Glutamatergic neuron (in vitro differentiated cells): Measurements from ENCODE around the gene RHOT2. TPM values are rescaled to one million over a fixed set of nuclear protein-coding genes. Genes with fewer than 3 reads are reported as not detected.

Experiments
- DNase-seq: peaks from one replicate; pipeline ENCODE4 v3.0.0; 2022
- H3K27ac Mint-ChIP-seq: one replicate; pipeline ENCODE4 v1.8.0; 2020; ENCODE audit warnings: mild to moderate bottlenecking, mixed read lengths, inconsistent platforms; ENCODE audit not compliant: unreplicated experiment
- H3K27me3 Mint-ChIP-seq: one replicate; pipeline ENCODE4 v1.8.0; 2020; ENCODE audit warnings: mild to moderate bottlenecking, moderate library complexity, mixed read lengths, inconsistent platforms; ENCODE audit not compliant: unreplicated experiment
- H3K36me3 Mint-ChIP-seq: one replicate; pipeline ENCODE4 v1.8.0; 2020; ENCODE audit warnings: mild to moderate bottlenecking, mixed read lengths, inconsistent platforms; ENCODE audit not compliant: unreplicated experiment
- H3K4me1 Mint-ChIP-seq: one replicate; pipeline ENCODE4 v1.8.0; 2020; ENCODE audit warnings: mild to moderate bottlenecking, low read depth, mixed read lengths, inconsistent platforms; ENCODE audit not compliant: unreplicated experiment
- H3K4me3 Mint-ChIP-seq: one replicate; pipeline ENCODE4 v1.8.0; 2020; ENCODE audit warnings: mild to moderate bottlenecking, mixed read lengths, inconsistent platforms; ENCODE audit not compliant: unreplicated experiment
- H3K9me3 Mint-ChIP-seq: one replicate; pipeline ENCODE4 v1.8.0; 2020; ENCODE audit warnings: mild to moderate bottlenecking, moderate library complexity, mixed read lengths, inconsistent platforms; ENCODE audit not compliant: unreplicated experiment
- CTCF ChIP-seq: fragments of 200-600 bp; sonication (generic); IDR thresholded peaks from one replicate; pipeline ENCODE4 v1.5.0; 2021; ENCODE audit not compliant: partially characterized antibody, unreplicated experiment
- total RNA-seq: library from RNA; stranded (reverse); fragmentation: NEBNext Ultra II Directional; extraction: Animal tissue kit (Norgen Biotek cat#: 25700); gene quantifications from one replicate; pipeline ENCODE4 v1.2.1, GENCODE V29; 2021; ENCODE audit not compliant: unreplicated experiment

The RHOT2 gene
- total RNA-seq, 1 donor from 2014 or later: 208 TPM

DNA sequence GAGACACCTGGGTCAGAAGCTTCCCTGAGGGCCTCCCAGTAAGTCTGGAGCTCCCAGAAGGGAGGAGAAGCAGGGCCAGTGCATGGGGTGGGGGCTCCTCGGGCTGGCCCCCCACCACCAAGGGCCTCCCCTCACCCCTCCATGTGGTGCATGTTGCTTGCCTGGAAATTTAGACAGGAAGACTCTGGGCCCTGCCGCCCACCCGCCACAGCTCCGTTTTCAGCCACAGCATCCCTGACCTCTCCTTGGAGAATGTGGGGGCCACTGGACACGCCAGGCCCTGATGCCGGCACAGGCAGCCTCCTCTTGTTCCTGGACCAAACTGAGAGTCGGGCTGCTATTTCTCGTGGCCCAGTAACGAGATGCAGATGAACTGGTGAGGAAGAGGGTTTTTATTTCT, 29.1 kb upstream of the RHOT2 start:
- TF ChIP-seq CTCF: no peak
- no peak for DNase-seq
- peaks cover 8% of the 10 kb centered on the region for H3K9me3 Mint-ChIP-seq
- peak overlapping the region; percentile 15 for H3K4me3 Mint-ChIP-seq
- no peak overlapping the region for H3K27ac Mint-ChIP-seq
- H3K36me3 Mint-ChIP-seq: no peaks in the 10 kb centered on the region
- H3K27me3 Mint-ChIP-seq: peaks cover 9% of the 10 kb centered on the region
- peaks cover 2% of the 10 kb centered on the region for H3K4me1 Mint-ChIP-seq

- TF ChIP-seq CTCF: no peak
- H3K9me3 Mint-ChIP-seq: peaks cover 11% of the 10 kb centered on the region
- H3K4me1 Mint-ChIP-seq: peaks cover 2% of the 10 kb centered on the region
- peaks cover 7% of the 10 kb centered on the region for H3K27me3 Mint-ChIP-seq
- no peak for DNase-seq
- no peaks in the 10 kb centered on the region for H3K36me3 Mint-ChIP-seq
- no peak overlapping the region for H3K27ac Mint-ChIP-seq
- H3K4me3 Mint-ChIP-seq: peak overlapping the region; percentile 79
These were observed 27.3 kb upstream of the RHOT2 start for GRCh38 chr16:640614-641013.

GRCh38 chr16:641326-642188, 26.4 kb upstream of the RHOT2 start, which contains the start of gene MCRIP2:
Gene MCRIP2 (plus strand): TSS chr16:641828. CDS start chr16:641992, 164 bp downstream.
- TF ChIP-seq CTCF: no peak
- Mint-ChIP-seq H3K27me3 (peaks cover 3% of the 10 kb centered on the region), H3K9me3 (peaks cover 8% of the 10 kb centered on the region), H3K36me3 (no peaks in the 10 kb centered on the region), H3K27ac (no peak within 1 kb of the TSS), H3K4me3 (peak within 1 kb of the TSS; percentile 79), H3K4me1 (peaks cover 2% of the 10 kb centered on the region)
- DNase-seq: peak; percentile 90

DNA sequence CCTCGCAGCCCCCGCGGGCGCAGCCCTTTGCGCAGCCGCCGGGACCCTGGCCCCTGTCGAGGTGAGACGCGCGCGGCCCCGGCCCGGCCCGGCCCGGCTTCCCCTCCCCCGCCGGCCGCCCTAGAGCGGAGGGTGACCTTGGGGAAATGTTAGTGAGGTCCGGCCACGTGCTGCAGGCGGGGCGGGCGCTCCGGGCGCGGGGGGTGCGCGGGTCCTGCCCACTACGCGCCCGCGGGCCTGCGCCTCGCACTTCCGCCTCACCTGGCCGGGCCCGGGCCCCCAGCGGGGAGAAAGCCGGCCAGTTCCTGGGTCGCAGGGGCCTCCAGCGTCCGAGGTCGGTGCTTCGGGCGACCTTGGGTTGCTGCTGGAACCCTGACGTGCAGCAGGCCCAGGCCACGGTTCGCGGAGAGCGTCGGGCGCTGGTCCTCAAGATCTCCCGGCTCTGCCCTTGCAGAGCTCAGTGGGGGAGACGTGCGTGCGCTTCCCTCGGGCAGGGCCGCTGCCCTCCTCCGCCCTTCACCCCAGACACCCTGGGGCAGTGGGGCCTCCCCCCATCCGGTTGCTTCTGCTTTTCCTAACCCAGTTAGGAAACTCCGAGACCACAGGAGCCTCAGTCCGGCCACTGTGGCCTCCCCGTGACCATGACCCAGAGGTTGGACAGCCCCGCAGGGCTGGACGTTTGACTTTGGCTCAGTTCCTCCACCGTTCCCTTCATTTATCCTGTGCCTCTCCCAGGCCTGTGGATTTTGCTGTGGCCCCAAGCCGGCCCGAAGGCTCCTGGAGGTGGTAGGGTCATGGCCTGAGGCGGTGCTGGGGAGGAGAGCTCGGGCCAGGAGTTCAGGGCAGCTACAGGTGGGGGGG, 25.5 kb upstream of the RHOT2 start:
- no peak for TF ChIP-seq CTCF
- no peaks in the 10 kb centered on the region for H3K36me3 Mint-ChIP-seq
- H3K27ac Mint-ChIP-seq: no peak overlapping the region
- H3K9me3 Mint-ChIP-seq: peaks cover 5% of the 10 kb centered on the region
- H3K27me3 Mint-ChIP-seq: no peaks in the 10 kb centered on the region
- peaks cover 2% of the 10 kb centered on the region for H3K4me1 Mint-ChIP-seq
- no peak for DNase-seq
- H3K4me3 Mint-ChIP-seq: peak overlapping the region; percentile 20
